ENCODE results near the gene CYP2A13. TPM values are rescaled to one million over a fixed set of nuclear protein-coding genes. Genes with fewer than 3 reads are reported as not detected.
"Not testable (repeated sequence)": the region's sequence is repeated elsewhere in the genome, so short reads cannot be mapped to it uniquely, and the experiment has no call there.

The CYP2A13 gene
- polyA plus RNA-seq = not detected

- Mint-ChIP-seq H3K4me3 (no peak within 1 kb of the TSS), H3K4me1 (peaks cover 0 to 8% of the 10 kb centered on the region in 2 donors), H3K27ac (no peak within 1 kb of the TSS), H3K9me3 (no peaks in the 10 kb centered on the region), H3K27me3 (ENCODE audit: low read depth in 3 of 3) (peaks cover 20 to 39% (median 23%) of the 10 kb centered on the region in 3 donors), H3K36me3 (peaks cover 3 to 4% (median 4%) of the 10 kb centered on the region in 3 donors)
- no peak for DNase-seq
These were observed at the start of gene CYP2A13 for GRCh38 chr19:41088151-41088550. Gene CYP2A13 (plus strand): TSS chr19:41088451. CDS start chr19:41088472, 21 bp downstream.

GRCh38 chr19:41039806-41040205 is 48.4 kb upstream of the CYP2A13 start:
- no peaks in the 10 kb centered on the region for H3K36me3 Mint-ChIP-seq
- no peaks in the 10 kb centered on the region for H3K4me1 Mint-ChIP-seq
- H3K4me3 Mint-ChIP-seq = no peak overlapping the region
- peaks cover 0 to 2% (median 0%) of the 10 kb centered on the region in 6 donors for H3K9me3 Mint-ChIP-seq
- H3K27me3 Mint-ChIP-seq (ENCODE audit: low read depth in 3 of 3) = peaks cover 5 to 12% (median 7%) of the 10 kb centered on the region in 3 donors
- H3K27ac Mint-ChIP-seq = no peak overlapping the region
- DNase-seq = no peak

- not testable (repeated sequence) for H3K27me3 Mint-ChIP-seq (ENCODE audit: low read depth in 3 of 3); H3K36me3 Mint-ChIP-seq; DNase-seq; H3K4me1 Mint-ChIP-seq; H3K9me3 Mint-ChIP-seq; H3K4me3 Mint-ChIP-seq
- H3K27ac Mint-ChIP-seq = peak overlapping the region in 1 of 6 donors; percentile 28
These were observed 43.2 kb upstream of the CYP2A13 start for GRCh38 chr19:41045095-41045494.

GRCh38 chr19:41050426-41050825 is 37.8 kb upstream of the CYP2A13 start:
- peaks cover 0 to 3% (median 0%) of the 10 kb centered on the region in 6 donors for H3K9me3 Mint-ChIP-seq
- peaks cover 6 to 13% (median 6%) of the 10 kb centered on the region in 3 donors for H3K27me3 Mint-ChIP-seq (ENCODE audit: low read depth in 3 of 3)
- H3K4me1 Mint-ChIP-seq = no peaks in the 10 kb centered on the region
- DNase-seq = no peak
- H3K27ac Mint-ChIP-seq = no peak overlapping the region
- no peak overlapping the region for H3K4me3 Mint-ChIP-seq
- H3K36me3 Mint-ChIP-seq = no peaks in the 10 kb centered on the region

GRCh38 chr19:41052162-41052561 is 36.1 kb upstream of the CYP2A13 start:
- H3K27me3 Mint-ChIP-seq (ENCODE audit: low read depth in 3 of 3) = peaks cover 6 to 23% (median 6%) of the 10 kb centered on the region in 3 donors
- not testable (repeated sequence) for DNase-seq, H3K9me3 Mint-ChIP-seq, H3K4me1 Mint-ChIP-seq, H3K36me3 Mint-ChIP-seq, H3K27ac Mint-ChIP-seq, H3K4me3 Mint-ChIP-seq

GRCh38 chr19:41053331-41053730 is 34.9 kb upstream of the CYP2A13 start:
- H3K9me3 Mint-ChIP-seq = not testable (repeated sequence)

GRCh38 chr19:41064974-41065569 is 23.2 kb upstream of the CYP2A13 start:
- no peak overlapping the region for H3K27ac Mint-ChIP-seq
- DNase-seq = no peak
- no peaks in the 10 kb centered on the region for H3K4me1 Mint-ChIP-seq
- no peaks in the 10 kb centered on the region for H3K36me3 Mint-ChIP-seq
- H3K9me3 Mint-ChIP-seq = no peaks in the 10 kb centered on the region
- H3K27me3 Mint-ChIP-seq (ENCODE audit: low read depth in 3 of 3) = peaks cover 5 to 9% (median 7%) of the 10 kb centered on the region in 3 donors
- peak overlapping the region in 1 of 5 donors; percentile 44 for H3K4me3 Mint-ChIP-seq

More at GRCh38 chr19:41053331-41053730, 34.9 kb upstream of the CYP2A13 start:
- not testable (repeated sequence) for H3K4me3 Mint-ChIP-seq, H3K27ac Mint-ChIP-seq, H3K4me1 Mint-ChIP-seq, DNase-seq, H3K36me3 Mint-ChIP-seq
- H3K27me3 Mint-ChIP-seq (ENCODE audit: low read depth in 3 of 3) = peaks cover 5 to 20% (median 6%) of the 10 kb centered on the region in 3 donors

- H3K27me3 Mint-ChIP-seq (ENCODE audit: low read depth in 3 of 3) = peaks cover 8 to 27% (median 14%) of the 10 kb centered on the region in 3 donors
- no peak overlapping the region for H3K27ac Mint-ChIP-seq
- peaks cover 0 to 8% (median 4%) of the 10 kb centered on the region in 3 donors for H3K36me3 Mint-ChIP-seq
- DNase-seq = no peak
- H3K9me3 Mint-ChIP-seq = peaks cover 0 to 18% (median 16%) of the 10 kb centered on the region in 6 donors
- no peaks in the 10 kb centered on the region for H3K4me1 Mint-ChIP-seq
- H3K4me3 Mint-ChIP-seq = no peak overlapping the region
These were observed 12.0 kb upstream of the CYP2A13 start for GRCh38 chr19:41076286-41076685.

GRCh38 chr19:41083516-41083915 is 4.7 kb upstream of the CYP2A13 start:
- Mint-ChIP-seq H3K4me3 (no peak overlapping the region), H3K36me3 (peaks cover 0 to 11% (median 7%) of the 10 kb centered on the region in 3 donors), H3K4me1 (no peaks in the 10 kb centered on the region), H3K9me3 (peaks cover 0 to 19% (median 17%) of the 10 kb centered on the region in 6 donors), H3K27me3 (ENCODE audit: low read depth in 3 of 3) (peaks cover 10 to 23% (median 13%) of the 10 kb centered on the region in 3 donors), H3K27ac (no peak overlapping the region)
- no peak for DNase-seq

- Mint-ChIP-seq H3K36me3 (peaks cover 3 to 7% (median 4%) of the 10 kb centered on the region in 3 donors), H3K9me3 (peaks cover 0 to 5% (median 3%) of the 10 kb centered on the region in 6 donors)
- DNase-seq = no peak
These were observed 2.4 kb upstream of the CYP2A13 start for GRCh38 chr19:41085748-41086415.

GRCh38 chr19:41089959-41090358 is 1.7 kb downstream of the CYP2A13 start:
- peaks cover 22 to 47% (median 23%) of the 10 kb centered on the region in 3 donors for H3K27me3 Mint-ChIP-seq (ENCODE audit: low read depth in 3 of 3)
- H3K4me3 Mint-ChIP-seq = peak overlapping the region in 1 of 5 donors; percentile 38
- H3K9me3 Mint-ChIP-seq = no peaks in the 10 kb centered on the region
- DNase-seq = peak in 2 of 3 donors; percentile 10 to 21
- peaks cover 0 to 4% (median 4%) of the 10 kb centered on the region in 3 donors for H3K36me3 Mint-ChIP-seq
- H3K27ac Mint-ChIP-seq = no peak overlapping the region
- peaks cover 0 to 8% of the 10 kb centered on the region in 2 donors for H3K4me1 Mint-ChIP-seq

More at GRCh38 chr19:41085748-41086415, 2.4 kb upstream of the CYP2A13 start:
- peaks cover 18 to 34% (median 22%) of the 10 kb centered on the region in 3 donors for H3K27me3 Mint-ChIP-seq (ENCODE audit: low read depth in 3 of 3)
- H3K4me3 Mint-ChIP-seq = no peak overlapping the region
- no peak overlapping the region for H3K27ac Mint-ChIP-seq
- H3K4me1 Mint-ChIP-seq = peaks cover 0 to 8% of the 10 kb centered on the region in 2 donors

GRCh38 chr19:41095703-41096102 is 7.5 kb downstream of the CYP2A13 start:
- H3K27me3 Mint-ChIP-seq (ENCODE audit: low read depth in 3 of 3) = peaks cover 8 to 28% (median 13%) of the 10 kb centered on the region in 3 donors
- no peaks in the 10 kb centered on the region for H3K36me3 Mint-ChIP-seq
- H3K4me3 Mint-ChIP-seq = no peak overlapping the region
- H3K4me1 Mint-ChIP-seq = peaks cover 7 to 9% of the 10 kb centered on the region in 2 donors
- H3K9me3 Mint-ChIP-seq = peaks cover 0 to 2% (median 0%) of the 10 kb centered on the region in 6 donors
- peak in 1 of 3 donors; percentile 12 for DNase-seq
- H3K27ac Mint-ChIP-seq = peak overlapping the region in 1 of 6 donors; percentile 16

GRCh38 chr19:41096353-41096752 is 8.1 kb downstream of the CYP2A13 start:
- Mint-ChIP-seq H3K27ac (no peak overlapping the region), H3K27me3 (ENCODE audit: low read depth in 3 of 3) (peaks cover 5 to 28% (median 9%) of the 10 kb centered on the region in 3 donors), H3K36me3 (no peaks in the 10 kb centered on the region), H3K9me3 (peaks cover 0 to 6% (median 3%) of the 10 kb centered on the region in 6 donors), H3K4me1 (peaks cover 7% of the 10 kb centered on the region in 2 donors), H3K4me3 (no peak overlapping the region)
- no peak for DNase-seq

GRCh38 chr19:41097302-41097701 is 9.1 kb downstream of the CYP2A13 start:
- no peak overlapping the region for H3K27ac Mint-ChIP-seq
- no peak overlapping the region for H3K4me3 Mint-ChIP-seq
- H3K36me3 Mint-ChIP-seq = no peaks in the 10 kb centered on the region
- peaks cover 3 to 16% (median 13%) of the 10 kb centered on the region in 6 donors for H3K9me3 Mint-ChIP-seq
- H3K27me3 Mint-ChIP-seq (ENCODE audit: low read depth in 3 of 3) = peaks cover 6 to 22% (median 9%) of the 10 kb centered on the region in 3 donors
- DNase-seq = no peak
- peaks cover 7% of the 10 kb centered on the region in 2 donors for H3K4me1 Mint-ChIP-seq

Data from immature natural killer cell (primary cell).